AG04449 (cell line): ENCODE data around the gene HACL1.

ENCODE experiments used
- CTCF ChIA-PET: fragments of 350-600 bp; formaldehyde crosslinking; extraction: SDS; loops from one replicate; lab custom pipeline; 2021; ENCODE audit warnings: antibody characterized with exemption; lab: Yijun Ruan, JAX
- POLR2A ChIA-PET: fragments of 400-600, 350-600 bp; formaldehyde crosslinking; extraction: SDS; loops from one replicate; lab custom pipeline; 2020; ENCODE audit warnings: antibody characterized with exemption, inconsistent platforms; lab: Yijun Ruan, JAX
- DNase-seq: peaks from one replicate; pipeline ENCODE4 v3.0.0-alpha.2; 2010; ENCODE audit warnings: low read depth, low spot score
- H3K4me3 ChIP-seq: 2 replicates; pipeline ENCODE4 v1.5.1; 2011; ENCODE audit warnings: low read depth, mild to moderate bottlenecking, control low read depth, low read length
- TF ChIP-seq, protein P1 (sequence below): IDR thresholded peaks from one replicate; pipeline ENCODE4 v1.5.1; 2011; ENCODE audit warnings: mild to moderate bottlenecking, moderate library complexity, low read length, control low read depth, inconsistent platforms; ENCODE audit not compliant: insufficient read depth; ENCODE audit errors: missing control alignments

HACL1 gene

DNA sequence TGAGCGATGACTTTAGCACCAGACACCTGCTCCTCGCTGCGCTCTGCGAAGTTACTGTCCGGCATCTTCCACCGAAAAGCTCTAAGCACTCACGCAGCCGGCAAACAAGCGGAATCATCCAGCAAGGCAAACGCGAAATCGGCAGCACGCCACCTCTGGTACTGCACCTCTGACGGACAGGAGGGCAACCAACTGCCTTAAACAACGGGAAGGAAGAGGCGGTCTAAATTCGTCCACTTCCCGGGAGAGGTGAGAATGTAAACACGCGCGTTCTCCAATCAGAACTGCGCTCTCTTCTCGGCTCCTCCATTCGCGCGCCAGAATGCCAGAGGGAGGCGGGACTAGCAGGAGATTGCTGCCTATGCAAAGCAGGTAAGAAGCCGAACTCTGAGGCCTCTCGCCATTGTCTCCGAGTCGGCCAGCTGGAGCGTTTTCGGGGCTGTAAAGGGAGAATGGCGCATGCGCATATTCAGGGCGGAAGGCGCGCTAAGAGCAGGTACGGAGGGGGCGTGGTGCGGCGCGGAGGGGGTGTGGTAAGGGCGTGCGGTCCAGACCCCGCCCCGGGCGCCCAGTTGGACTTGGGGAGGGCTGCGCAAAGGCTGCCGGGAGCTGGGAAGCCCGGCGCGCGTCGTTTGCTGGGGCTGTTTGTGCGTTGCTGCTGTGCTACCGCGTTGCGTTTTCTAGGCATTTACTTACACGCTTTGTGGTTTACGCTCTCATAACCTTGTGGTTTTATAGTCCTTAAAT is at the start of gene HACL1, which contains the start of gene BTD:
Gene HACL1, minus strand, starts transcription at position 171 of the 747 bp plus-strand sequence. Its CDS starts 106 bp downstream, at position 65.
Gene BTD, plus strand, starts transcription at position 347 of the 747 bp plus-strand sequence. CDS start 33,695 bp downstream, outside the sequence.
- peak within 1 kb of the TSS; percentile 97 for H3K4me3 ChIP-seq
- DNase-seq: peak; percentile 96
- ChIA-PET CTCF (interaction anchor here (0.8 to 1.1 kb wide), 6 partner anchors 9 to 211 kb away, joined by 3 to 4 read pairs (median 3); no protein-coding TSS in a partner anchor), POLR2A (interaction anchor here (1.5 kb wide), 1 partner anchor 30 kb away, joined by 4 read pairs; no protein-coding TSS in a partner anchor)
- TF ChIP-seq, protein P1, sequence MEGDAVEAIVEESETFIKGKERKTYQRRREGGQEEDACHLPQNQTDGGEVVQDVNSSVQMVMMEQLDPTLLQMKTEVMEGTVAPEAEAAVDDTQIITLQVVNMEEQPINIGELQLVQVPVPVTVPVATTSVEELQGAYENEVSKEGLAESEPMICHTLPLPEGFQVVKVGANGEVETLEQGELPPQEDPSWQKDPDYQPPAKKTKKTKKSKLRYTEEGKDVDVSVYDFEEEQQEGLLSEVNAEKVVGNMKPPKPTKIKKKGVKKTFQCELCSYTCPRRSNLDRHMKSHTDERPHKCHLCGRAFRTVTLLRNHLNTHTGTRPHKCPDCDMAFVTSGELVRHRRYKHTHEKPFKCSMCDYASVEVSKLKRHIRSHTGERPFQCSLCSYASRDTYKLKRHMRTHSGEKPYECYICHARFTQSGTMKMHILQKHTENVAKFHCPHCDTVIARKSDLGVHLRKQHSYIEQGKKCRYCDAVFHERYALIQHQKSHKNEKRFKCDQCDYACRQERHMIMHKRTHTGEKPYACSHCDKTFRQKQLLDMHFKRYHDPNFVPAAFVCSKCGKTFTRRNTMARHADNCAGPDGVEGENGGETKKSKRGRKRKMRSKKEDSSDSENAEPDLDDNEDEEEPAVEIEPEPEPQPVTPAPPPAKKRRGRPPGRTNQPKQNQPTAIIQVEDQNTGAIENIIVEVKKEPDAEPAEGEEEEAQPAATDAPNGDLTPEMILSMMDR: peak; percentile 37

DNA sequence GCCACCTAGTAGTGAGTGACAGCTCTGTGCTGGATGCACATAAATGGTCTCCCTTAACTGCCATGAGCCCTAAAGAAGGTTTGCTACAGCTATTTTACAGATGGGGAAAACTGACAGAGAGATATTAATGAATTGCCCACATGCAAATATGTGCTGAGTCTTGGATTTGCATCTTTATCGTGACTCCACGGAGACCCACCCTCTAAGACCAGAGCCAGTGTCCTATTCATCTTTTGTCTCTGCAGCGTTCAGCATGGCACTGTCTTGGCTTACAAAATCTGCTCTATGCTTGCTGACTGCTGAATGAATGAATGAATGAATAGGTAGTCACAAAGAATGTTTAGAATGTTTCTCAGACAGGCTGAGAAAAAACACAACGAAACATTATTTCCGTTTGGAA is 48.5 kb upstream of the HACL1 start:
- ChIA-PET CTCF (interaction anchor here (1.0 to 1.4 kb wide), 2 partner anchors 8 to 20 kb away, joined by 3 to 4 read pairs; no protein-coding TSS in a partner anchor), POLR2A (no interaction called here)
- no peak for DNase-seq
- TF ChIP-seq, protein P1: no peak
- H3K4me3 ChIP-seq: no peak overlapping the region

DNA sequence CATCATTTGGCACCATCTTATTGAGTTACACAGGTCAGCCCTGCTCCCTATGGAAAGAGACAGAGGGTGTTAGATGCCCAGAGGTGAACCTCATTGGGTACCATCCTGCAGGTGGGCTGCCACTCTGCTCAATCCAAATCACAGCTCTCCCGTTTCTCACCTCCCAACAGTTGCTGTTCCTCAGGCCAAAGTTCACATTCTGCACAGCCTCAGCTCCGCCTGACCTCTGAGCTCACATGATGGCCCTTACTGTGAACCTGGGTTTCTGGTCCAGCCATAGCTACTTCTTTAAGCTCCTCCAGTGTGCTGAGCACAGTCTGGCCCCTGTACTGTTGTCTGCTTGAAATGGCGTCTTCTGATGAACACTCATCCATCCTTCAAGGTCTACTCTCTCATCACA is 48.0 kb upstream of the HACL1 start:
- CTCF ChIA-PET: interaction anchor here (1.0 to 1.2 kb wide), 2 partner anchors 9 to 13 kb away, joined by 3 to 4 read pairs; no protein-coding TSS in a partner anchor
- POLR2A ChIA-PET: interaction anchor here (0.6 kb wide), 1 partner anchor 148 kb away, joined by 3 read pairs; the partner anchor contains the start of gene ANKRD28
- no peak for DNase-seq
- H3K4me3 ChIP-seq: no peak overlapping the region
- TF ChIP-seq, protein P1: no peak

DNA sequence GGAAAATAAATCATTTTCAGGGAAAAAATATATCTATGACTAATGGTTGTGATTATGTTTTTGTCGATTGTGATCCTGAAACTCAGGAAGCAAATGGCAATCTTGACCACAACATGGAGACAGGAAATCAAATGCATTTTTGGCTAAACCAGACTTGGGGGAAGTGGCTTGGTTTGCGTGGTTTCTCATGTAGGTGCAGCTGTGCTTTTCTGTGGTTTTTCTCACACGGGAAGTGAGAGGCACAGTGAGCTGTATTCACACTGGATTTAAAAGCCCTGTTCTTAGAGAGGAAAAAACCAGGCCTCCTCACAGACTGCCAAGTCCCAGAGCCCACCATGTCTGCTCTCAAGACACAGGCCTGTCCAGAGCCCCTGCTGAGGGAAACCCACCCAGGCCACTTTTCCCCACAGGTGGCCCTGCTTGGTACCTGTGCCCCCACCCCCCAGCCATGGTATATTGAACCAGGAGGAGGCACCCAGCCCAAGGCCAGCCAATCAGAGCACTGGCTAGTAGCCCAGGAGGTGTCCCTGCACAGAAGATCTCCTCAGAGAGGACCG is 46.3 kb upstream of the HACL1 start:
- POLR2A ChIA-PET: interaction anchor here (0.6 to 3.4 kb wide), 5 partner anchors 12 to 743 kb away, joined by 3 to 29 read pairs (median 5); partner anchors contain the start of gene ANKRD28
- peak overlapping the region; percentile 9 for H3K4me3 ChIP-seq
- CTCF ChIA-PET: interaction anchor here (3.1 to 3.4 kb wide), 2 partner anchors 12 to 17 kb away, joined by 13 to 22 read pairs; no protein-coding TSS in a partner anchor
- TF ChIP-seq, protein P1: no peak
- DNase-seq: peak; percentile 97

DNA sequence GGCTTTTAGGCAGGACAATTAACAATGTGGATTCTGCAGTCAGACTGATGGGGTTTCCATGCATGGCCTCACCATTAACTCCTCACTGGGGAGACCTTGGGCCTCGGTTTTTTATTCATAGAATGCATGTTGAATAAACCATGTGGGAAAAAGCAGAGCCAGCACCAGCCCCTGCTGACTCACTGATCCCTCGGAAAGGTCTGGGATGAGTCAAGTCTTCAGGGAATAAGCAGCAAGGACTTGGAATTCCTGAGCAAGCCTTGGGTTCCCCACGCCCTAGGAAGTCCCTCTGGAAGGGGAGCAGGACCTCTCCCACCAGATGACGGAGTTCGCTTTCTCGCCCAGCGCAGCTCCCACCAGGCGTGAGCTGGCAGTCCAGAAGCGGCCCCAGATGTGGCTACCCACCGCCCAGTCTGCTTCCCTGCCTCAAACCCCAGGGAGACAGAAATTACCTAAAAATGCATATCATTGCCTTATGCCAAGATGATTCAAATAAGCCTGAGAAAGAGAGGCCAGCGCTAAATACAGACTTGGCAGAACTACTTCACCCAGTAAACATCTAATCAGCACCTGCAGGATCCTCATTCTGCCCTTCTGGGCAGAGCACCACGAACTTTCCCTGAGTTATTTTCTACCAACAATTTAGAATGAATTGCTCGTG is 45.6 kb upstream of the HACL1 start:
- peak; percentile 98 for DNase-seq
- ChIA-PET POLR2A (interaction anchor here (0.6 to 3.4 kb wide), 3 partner anchors 12 to 744 kb away, joined by 3 to 29 read pairs (median 8); partner anchors contain the start of gene ANKRD28), CTCF (interaction anchor here (3.1 to 3.4 kb wide), 2 partner anchors 11 to 16 kb away, joined by 13 to 22 read pairs; no protein-coding TSS in a partner anchor)
- TF ChIP-seq, protein P1: no peak
- peak overlapping the region; percentile 20 for H3K4me3 ChIP-seq
